Stimulated activated CD8-positive, alpha-beta memory T cell treated with anti-CD3 and anti-CD28 coated beads, Interleukin-4, amount 100 ng/mL, for 24 hours (primary cell): ENCODE results near the gene KIDINS220.

Experiments used
- DNase-seq: peaks from one replicate; pipeline ENCODE4 v3.0.0-alpha.2; 2020; ENCODE audit warnings: low read depth

KIDINS220 gene

GRCh38 chr2:8851811-8852560 lies 14.6 kb upstream of the KIDINS220 start:
- no peak for DNase-seq

GRCh38 chr2:8850845-8851487 lies 13.6 kb upstream of the KIDINS220 start:
- no peak for DNase-seq

- DNase-seq: no peak
These were observed 11.9 kb upstream of the KIDINS220 start for GRCh38 chr2:8849327-8849726.

- no peak for DNase-seq
These were observed 11.1 kb upstream of the KIDINS220 start for GRCh38 chr2:8848328-8849100.

- no peak for DNase-seq
These were observed 10.0 kb upstream of the KIDINS220 start for GRCh38 chr2:8847400-8847799.

- no peak for DNase-seq
These were observed 4.5 kb upstream of the KIDINS220 start for GRCh38 chr2:8841932-8842331.

- no peak for DNase-seq
These were observed 3.2 kb upstream of the KIDINS220 start for GRCh38 chr2:8840475-8841091.

- no peak for DNase-seq
These were observed 2.0 kb upstream of the KIDINS220 start for GRCh38 chr2:8839189-8839965.

- no peak for DNase-seq
These were observed 355 bp upstream of the KIDINS220 start for GRCh38 chr2:8837795-8838140.

GRCh38 chr2:8835279-8835678 lies 2.1 kb downstream of the KIDINS220 start:
- DNase-seq: no peak

- no peak for DNase-seq
These were observed 3.6 kb downstream of the KIDINS220 start for GRCh38 chr2:8833853-8834252.

GRCh38 chr2:8831516-8831915 lies 5.9 kb downstream of the KIDINS220 start:
- no peak for DNase-seq

GRCh38 chr2:8827729-8828128 lies 9.7 kb downstream of the KIDINS220 start:
- no peak for DNase-seq

- DNase-seq: no peak
These were observed 15.2 kb downstream of the KIDINS220 start for GRCh38 chr2:8822218-8822617.

GRCh38 chr2:8821276-8822217 lies 15.9 kb downstream of the KIDINS220 start:
- no peak for DNase-seq

- no peak for DNase-seq
These were observed 17.5 kb downstream of the KIDINS220 start for GRCh38 chr2:8819948-8820347.

GRCh38 chr2:8819194-8819593 lies 18.2 kb downstream of the KIDINS220 start:
- no peak for DNase-seq

GRCh38 chr2:8817221-8817620 lies 20.2 kb downstream of the KIDINS220 start:
- no peak for DNase-seq

- no peak for DNase-seq
These were observed 30.3 kb downstream of the KIDINS220 start for GRCh38 chr2:8806885-8807704.
